RKO (cell line): Measurements from ENCODE around the gene TIAM1.

Experiments used
- DNase-seq: peaks from one replicate; pipeline ENCODE4 v3.0.0-alpha.2; 2016; ENCODE audit warnings: low spot score

TIAM1 gene

GRCh38 chr21:31132574-31133242, 211.4 kb downstream of the TIAM1 start:
- DNase-seq = no peak

DNA sequence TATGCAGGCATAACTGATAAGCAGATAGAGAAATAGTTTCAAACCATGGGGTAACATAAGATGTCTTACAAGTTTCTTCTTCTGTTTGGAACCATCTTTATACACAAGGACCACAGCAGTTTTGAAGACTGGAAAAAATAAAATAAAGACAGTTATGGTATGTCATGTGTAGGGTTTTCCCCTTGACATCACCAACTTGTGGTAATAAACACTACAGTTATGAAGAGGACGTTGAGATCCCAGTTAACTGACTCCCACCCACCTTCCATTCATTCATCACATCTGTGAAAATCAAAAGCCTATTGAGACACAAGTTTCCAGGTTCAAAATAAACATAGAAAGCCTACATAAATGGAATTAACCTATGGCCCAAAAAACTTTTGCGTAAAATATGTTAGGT, 213.2 kb downstream of the TIAM1 start:
- no peak for DNase-seq

DNA sequence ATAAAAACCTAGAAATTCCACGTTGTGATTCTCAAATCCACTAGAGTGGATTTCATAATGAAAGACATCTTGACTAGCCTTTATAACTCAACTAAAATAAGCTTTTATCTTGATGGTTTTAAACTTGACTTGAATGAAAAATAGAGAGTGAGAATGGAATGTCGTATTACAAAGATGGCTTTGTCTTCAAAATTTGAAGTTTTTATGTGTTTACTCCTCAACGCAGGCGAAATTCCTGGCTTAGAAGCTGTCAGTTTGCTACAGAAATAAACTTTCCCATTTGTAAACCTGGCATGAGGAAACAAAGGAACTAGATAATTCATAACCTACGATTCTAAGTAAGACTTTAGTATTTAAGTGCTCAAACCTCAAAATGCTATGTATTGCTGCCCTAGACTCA, 215.8 kb downstream of the TIAM1 start:
- no peak for DNase-seq

- DNase-seq = no peak
These were observed 220.1 kb downstream of the TIAM1 start for GRCh38 chr21:31124010-31124409.

DNA sequence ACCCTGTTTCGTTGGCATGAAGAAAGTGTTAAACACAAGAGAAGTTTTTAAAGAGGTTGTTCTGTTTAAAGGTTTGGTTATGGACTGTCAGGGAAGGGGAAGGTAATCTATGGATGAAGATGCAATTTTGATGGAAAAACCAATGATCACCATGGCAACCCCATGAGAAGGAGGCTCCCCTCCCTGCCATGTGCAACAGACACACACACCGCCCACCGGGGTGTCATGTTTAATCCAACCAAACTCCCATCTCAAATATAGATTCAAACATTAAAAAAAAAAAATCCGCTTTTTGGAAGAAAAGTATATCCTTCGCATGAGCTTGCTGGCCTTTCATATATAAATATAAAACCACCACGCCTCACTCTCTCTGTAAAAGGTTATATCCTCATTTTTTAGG, 224.9 kb downstream of the TIAM1 start:
- DNase-seq = no peak

- peak; percentile 62 for DNase-seq
These were observed 226.7 kb downstream of the TIAM1 start for GRCh38 chr21:31117128-31117916.

DNA sequence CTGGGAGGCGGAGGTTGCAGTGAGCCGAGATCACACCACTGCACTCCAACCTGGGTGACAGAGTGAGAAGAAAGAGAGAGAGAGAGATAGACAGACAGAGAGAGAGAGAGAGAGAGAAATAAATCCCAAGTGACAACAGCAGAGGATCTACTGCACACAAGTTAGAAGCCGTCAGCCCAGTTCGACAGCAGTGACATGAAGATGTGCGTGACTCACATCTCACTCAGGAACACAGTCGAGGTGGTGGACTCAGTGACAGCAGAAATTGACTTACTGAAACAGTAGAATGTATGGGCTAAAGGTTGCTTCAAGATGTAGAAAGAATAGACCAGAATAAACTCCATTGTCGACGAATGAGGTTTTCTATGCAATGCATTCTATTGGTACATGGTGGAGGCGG, 228.8 kb downstream of the TIAM1 start:
- DNase-seq = no peak

- DNase-seq = no peak
These were observed 233.0 kb downstream of the TIAM1 start for GRCh38 chr21:31111093-31111492.

DNA sequence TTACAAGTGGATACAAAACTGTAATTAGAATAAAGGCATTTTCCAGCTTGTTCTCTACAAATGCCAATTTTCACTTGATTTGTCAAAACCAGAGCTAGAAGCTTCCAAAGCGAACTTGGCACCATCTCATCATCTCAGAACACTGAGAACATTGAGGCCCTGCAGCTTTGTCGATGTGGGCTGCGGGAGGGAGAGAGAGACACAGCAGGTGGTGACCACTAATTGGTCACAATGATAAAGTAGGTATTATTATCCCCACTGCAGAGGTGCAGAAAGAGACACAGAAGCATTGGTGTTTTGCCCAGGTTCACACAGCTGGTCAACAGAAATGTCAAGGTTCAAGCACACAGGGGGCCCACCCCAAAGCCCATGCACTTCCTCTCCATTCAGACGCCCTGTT, 233.6 kb downstream of the TIAM1 start:
- no peak for DNase-seq

- DNase-seq = no peak
These were observed 236.2 kb downstream of the TIAM1 start for GRCh38 chr21:31107871-31108270.

GRCh38 chr21:31107176-31107785, 236.8 kb downstream of the TIAM1 start:
- DNase-seq = no peak

DNA sequence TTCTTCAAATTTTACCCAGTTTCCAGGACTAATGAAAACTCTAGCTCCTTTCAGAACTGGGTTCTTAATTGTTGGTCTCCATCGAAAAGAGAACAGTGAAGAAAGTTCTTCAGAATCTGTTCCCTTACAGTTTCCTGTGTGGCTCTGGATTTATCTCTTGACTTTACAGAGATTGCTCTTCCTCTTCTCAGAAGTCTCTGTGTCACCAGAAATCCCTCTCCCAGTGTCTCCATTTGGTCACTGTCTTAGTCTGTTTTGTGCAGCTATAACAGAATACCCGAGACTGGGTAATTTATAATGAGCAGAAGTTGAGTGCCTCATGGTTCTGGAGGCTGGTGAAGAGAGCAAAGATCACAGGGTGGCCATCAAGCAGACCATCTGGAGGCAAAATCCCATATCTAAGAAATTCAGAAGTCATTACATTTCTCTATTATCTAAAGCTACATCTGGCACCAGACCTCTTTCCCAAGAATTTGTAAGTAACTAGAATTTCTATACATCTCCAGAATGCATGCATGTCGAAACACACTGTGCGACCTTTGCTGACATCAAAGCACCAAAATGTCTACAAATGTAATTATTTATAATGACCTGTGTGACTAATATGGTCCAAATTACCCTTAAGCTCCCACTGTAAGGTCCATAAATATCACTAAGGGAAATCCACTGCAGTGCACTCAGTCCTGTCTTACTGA, 240.3 kb downstream of the TIAM1 start:
- DNase-seq = no peak

DNA sequence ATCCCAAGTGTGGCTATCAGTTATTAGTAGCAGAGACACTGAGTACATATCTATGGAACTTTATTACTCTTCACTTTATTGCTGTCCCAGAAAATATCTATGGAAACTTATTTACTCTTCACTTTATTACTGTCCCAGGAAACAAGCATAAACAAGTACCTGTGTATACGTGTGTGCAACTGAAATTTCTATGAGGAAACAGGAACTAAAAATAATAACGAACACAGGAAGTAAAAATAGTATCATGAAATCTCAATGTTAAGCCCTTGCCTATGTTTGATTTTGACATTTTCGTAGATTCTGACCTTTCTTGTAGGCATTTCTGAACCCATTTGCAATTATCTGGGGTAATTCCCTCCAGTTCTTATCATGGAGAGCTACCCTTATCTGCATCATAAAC, 240.9 kb downstream of the TIAM1 start:
- no peak for DNase-seq

DNA sequence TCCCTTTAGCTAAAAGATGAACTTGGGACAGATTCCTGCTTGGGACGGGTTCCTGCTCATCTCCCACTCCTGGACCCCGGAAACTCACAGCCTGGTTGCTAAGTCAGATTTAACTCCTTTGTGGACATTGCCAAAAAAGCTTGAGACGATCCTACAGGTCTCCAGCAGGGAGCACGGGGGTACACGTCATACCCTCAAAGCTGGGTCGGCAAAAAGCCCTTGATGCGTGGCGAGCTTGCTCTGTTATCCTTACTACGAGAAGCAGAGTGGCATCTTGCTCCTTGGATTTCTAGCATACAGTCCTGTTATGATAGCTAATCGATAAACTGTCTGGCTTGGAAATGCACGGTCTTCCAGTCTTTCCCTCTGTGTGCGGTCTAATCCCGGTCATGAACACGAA, 244.9 kb downstream of the TIAM1 start:
- no peak for DNase-seq

DNA sequence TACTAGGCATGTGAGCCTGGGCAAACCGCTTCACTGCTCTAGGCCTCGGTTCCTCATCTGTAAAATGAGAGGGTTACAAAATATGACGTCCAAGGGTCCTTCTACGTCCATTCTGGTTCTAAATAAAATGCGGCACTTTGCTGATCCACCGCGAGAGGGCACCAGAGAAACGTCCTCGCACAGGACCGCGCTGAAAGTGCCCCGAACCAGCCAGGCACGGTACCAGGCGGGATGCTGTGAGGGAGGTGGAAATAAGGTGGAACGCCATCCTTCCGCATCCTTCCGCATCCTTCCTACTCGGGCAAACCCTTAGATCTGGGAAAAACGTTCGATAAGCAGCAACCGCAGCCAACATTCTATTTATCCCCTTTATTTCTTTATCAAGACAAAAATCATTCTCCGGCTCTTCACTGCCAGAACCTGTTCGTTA, 245.5 kb downstream of the TIAM1 start:
- DNase-seq = peak; percentile 24

GRCh38 chr21:31092832-31093625, 251.0 kb downstream of the TIAM1 start:
- DNase-seq = no peak

DNA sequence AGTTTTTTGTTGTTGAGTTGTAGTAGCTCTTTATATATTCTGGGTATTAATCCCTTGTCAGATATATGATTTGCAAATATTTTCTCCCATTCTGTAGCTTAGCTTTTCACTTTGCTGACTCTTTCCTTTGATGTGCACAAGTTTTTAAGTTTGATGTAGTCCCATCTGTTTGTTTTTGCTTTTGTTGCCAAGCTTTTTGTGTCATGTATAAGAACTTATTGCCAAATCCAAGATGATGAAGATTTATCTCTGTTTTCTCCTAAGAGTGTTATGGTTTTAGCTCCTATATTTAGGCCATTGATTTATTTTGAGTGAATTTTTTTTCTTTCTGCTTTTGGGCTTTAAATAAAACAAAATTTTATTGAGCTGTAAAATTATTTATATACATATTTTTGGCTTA, 253.7 kb downstream of the TIAM1 start:
- DNase-seq = no peak

DNA sequence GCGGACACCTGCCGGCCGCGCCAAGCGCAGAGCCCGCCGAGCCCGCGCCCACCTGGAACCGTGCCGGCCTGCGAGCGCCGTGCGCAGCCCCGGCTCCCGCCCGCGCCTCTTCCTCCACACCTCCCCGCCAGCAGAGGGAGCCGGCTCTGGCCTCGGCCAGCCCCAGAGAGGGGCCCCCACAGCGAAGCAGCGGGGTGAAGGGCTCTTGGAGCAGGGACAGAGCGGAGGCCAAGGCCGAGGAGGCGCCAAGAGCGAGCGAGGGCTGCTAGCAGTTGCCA, 255.6 kb downstream of the TIAM1 start:
- DNase-seq = no peak

DNA sequence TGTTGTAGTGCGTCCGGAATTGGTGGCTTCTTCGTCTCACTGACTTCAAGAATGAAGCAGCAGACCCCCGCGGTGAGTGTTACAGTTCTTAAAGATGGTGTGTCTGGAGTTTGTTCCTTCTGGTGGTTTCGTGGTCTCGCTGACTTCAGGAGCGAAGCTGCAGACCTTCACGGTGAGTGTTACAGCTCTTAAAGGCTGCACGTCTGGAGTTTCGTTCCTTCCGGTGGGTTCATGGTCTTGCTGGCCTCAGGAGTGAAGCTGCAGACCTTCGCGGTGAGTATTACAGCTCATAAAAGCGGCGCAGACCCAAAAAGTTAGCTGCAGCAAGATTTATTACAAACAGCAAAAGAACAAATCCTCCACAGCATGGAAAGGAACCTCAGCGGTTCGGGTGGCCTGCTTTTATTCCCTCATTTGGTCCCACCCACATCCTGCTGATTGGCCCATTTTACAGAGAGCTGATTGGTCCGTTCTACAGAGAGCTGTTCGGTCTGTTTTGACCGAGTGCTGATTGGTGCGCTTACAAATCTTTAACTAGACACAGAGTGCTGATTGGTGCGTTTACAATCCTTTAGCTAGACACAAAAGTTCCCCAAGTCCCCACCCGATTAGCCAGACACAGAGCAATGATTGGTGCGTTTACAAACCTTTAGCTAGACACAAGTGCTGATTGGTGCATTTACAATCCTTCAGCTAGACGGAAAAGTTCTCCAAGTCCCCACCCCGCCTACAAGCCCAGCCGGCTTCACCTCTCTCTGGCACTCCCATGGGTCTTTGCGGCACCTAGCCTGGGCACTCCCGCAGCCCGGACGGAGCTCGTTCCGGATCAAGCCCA, 256.2 kb downstream of the TIAM1 start:
- no peak for DNase-seq

DNA sequence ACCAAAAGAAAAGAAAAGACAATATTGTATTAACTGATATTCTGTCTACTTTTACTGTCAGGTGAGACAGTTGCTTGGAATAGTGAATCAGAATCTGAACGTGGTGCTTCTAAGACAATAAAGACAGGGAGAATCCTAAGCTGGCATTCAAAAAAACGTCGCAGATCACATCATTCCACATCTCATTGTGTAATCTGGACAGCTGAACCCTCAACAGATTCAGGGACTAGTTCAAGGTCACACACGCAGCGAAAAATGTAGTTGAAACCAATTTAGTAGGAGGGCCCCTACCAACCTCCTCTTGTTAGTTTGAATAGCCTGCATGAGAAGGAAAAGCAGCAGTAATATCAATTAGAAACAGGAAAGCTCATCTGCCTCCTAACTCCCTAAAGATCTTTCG, 259.4 kb downstream of the TIAM1 start:
- DNase-seq = no peak

DNA sequence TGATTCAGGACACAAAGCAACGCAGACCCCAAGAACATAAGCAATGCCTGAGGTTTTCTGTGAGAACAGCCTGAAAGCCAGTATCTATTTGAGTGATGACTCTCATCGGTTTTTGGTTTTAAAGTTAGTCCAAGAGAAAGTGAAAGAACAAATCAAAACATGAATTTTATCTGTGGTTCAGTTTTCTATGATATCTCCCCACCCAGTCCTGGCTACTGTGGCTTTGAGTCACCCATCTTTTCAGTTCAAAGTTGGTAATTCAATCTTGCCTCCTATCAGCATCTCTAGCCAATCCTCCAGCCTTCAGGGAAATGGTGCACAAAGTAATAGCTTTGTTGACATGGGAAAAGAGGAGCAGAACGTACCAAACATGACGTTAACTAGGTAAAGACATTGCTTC, 265.3 kb downstream of the TIAM1 start:
- DNase-seq = no peak
